SK-N-SH (cell line): ENCODE data around the gene COL6A6. TPM values are rescaled to one million over a fixed set of nuclear protein-coding genes. Genes with fewer than 3 reads are reported as not detected.
A peak's percentile ranks its signal among the peaks of the same experiment; 100 is the strongest.

Experiments used
- CTCF ChIA-PET: fragments of 300-600, 350-600 bp; formaldehyde crosslinking; extraction: SDS; loops from one replicate; lab custom pipeline; 2021; lab: Yijun Ruan, JAX
- POLR2A ChIA-PET: fragments of 350-600 bp; sonication (Branson Sonifier 250); formaldehyde crosslinking; extraction: SDS; loops from one replicate; lab custom pipeline; 2020; ENCODE audit warnings: antibody characterized with exemption, inconsistent platforms; lab: Yijun Ruan, JAX
- DNase-seq: peaks from one replicate; pipeline ENCODE4 v3.0.0; 2012
- H2AFZ ChIP-seq: fragments of 200-600 bp; sonication (generic); 2 replicates; pipeline ENCODE4 v1.8.1; 2016; ENCODE audit warnings: antibody characterized with exemption, mild to moderate bottlenecking, low read depth
- H3F3A ChIP-seq: fragments of 200-600 bp; sonication (generic); replicated peaks from 2 replicates; pipeline ENCODE3; 2016; ENCODE audit warnings: antibody characterized with exemption, mild to moderate bottlenecking; ENCODE audit not compliant: insufficient read depth
- H3K27ac ChIP-seq, 2 experiments: fragments of 200-500 bp in 1 of 2; fragments of 200-600 bp in 1 of 2; sonication (Bioruptor generic) in 1 of 2; sonication (generic), shearing (Covaris generic) in 1 of 2; 2 replicates each; pipeline versions ENCODE4 v1.5.1 to v1.6.1; 2014 to 2016; ENCODE audit warnings: low read depth in 2 of 2, inconsistent platforms in 1 of 2, low read length in 1 of 2, mild to moderate bottlenecking in 1 of 2, mixed read lengths in 1 of 2
- H3K27me3 ChIP-seq: fragments of 200-600 bp; sonication (generic), shearing (Covaris generic); 2 replicates; pipeline ENCODE4 v1.6.1; 2016; ENCODE audit warnings: mixed run types; ENCODE audit not compliant: insufficient read depth
- H3K36me3 ChIP-seq, 2 experiments: fragments of 200-500 bp in 1 of 2; fragments of 200-600 bp in 1 of 2; sonication (Bioruptor generic) in 1 of 2; sonication (generic) in 1 of 2; replicated peaks in 1 of 2; 2 replicates each; pipeline versions ENCODE3 to v1.5.1; 2014 to 2016; ENCODE audit warnings: low read length in 1 of 2, mild to moderate bottlenecking in 1 of 2; ENCODE audit not compliant: insufficient read depth in 2 of 2, control insufficient read depth in 1 of 2
- H3K4me1 ChIP-seq, 2 experiments: fragments of 200-500 bp in 1 of 2; fragments of 200-600 bp in 1 of 2; sonication (Bioruptor generic) in 1 of 2; sonication (generic), shearing (Covaris generic) in 1 of 2; 2 replicates each; pipeline versions ENCODE4 v1.5.1 to v1.6.1; 2014 to 2016; ENCODE audit warnings: low read depth in 1 of 2, low read length in 1 of 2, mixed run types in 1 of 2; ENCODE audit not compliant: insufficient read depth in 2 of 2, control insufficient read depth in 1 of 2
- H3K4me2 ChIP-seq: fragments of 200-600 bp; sonication (generic), shearing (Covaris generic); 2 replicates; pipeline ENCODE4 v1.6.1; 2017; ENCODE audit warnings: mixed run types
- H3K4me3 ChIP-seq, 2 experiments: fragments of 200-500 bp in 1 of 2; fragments of 200-600 bp in 1 of 2; sonication (Bioruptor generic) in 1 of 2; sonication (generic), shearing (Covaris generic) in 1 of 2; 2 replicates each; pipeline versions ENCODE4 v1.5.1 to v1.8.1; 2014 to 2016; ENCODE audit warnings: low read depth in 2 of 2, inconsistent platforms in 1 of 2, low read length in 1 of 2, mild to moderate bottlenecking in 1 of 2, mixed read lengths in 1 of 2, moderate library complexity in 1 of 2
- H3K79me2 ChIP-seq: fragments of 200-600 bp; sonication (generic); 2 replicates; pipeline ENCODE4 v1.8.1; 2017; ENCODE audit warnings: mild to moderate bottlenecking; ENCODE audit not compliant: insufficient read depth
- H3K9ac ChIP-seq: fragments of 200-600 bp; sonication (generic); 2 replicates; pipeline ENCODE4 v1.6.1; 2017; ENCODE audit warnings: mixed run types
- H3K9me2 ChIP-seq: fragments of 200-600 bp; sonication (generic); 2 replicates; pipeline ENCODE4 v1.6.1; 2017; ENCODE audit warnings: mixed run types
- H3K9me3 ChIP-seq: fragments of 200-600 bp; sonication (generic); 2 replicates; pipeline ENCODE4 v1.6.1; 2017; ENCODE audit warnings: mixed run types, mild to moderate bottlenecking, moderate library complexity
- H4K20me1 ChIP-seq: fragments of 200-600 bp; sonication (generic); 2 replicates; pipeline ENCODE4 v1.6.1; 2017; ENCODE audit warnings: mild to moderate bottlenecking, mixed run types; ENCODE audit not compliant: insufficient read depth
- CHD2 ChIP-seq: fragments of 150-350 bp; IDR thresholded peaks from 2 replicates; pipeline ENCODE4 v1.6.1; 2018; ENCODE audit warnings: low read length; ENCODE audit not compliant: partially characterized antibody
- EP300 ChIP-seq, 2 experiments: IDR thresholded peaks; 2 replicates each; pipeline versions ENCODE4 v1.4.0 to v1.6.1; 2012; ENCODE audit warnings: borderline replicate concordance in 1 of 2, low read depth in 1 of 2, low read length in 1 of 2
- FOSL2 ChIP-seq: IDR thresholded peaks from 2 replicates; pipeline ENCODE4 v1.4.0; 2012; ENCODE audit warnings: low read depth, mild to moderate bottlenecking, moderate library complexity, borderline replicate concordance
- FOXJ3 ChIP-seq: sonication (generic); formaldehyde crosslinking; IDR thresholded peaks from 2 replicates; pipeline ENCODE4 v1.5.1; 2020; ENCODE audit warnings: mild to moderate bottlenecking, missing genetic modification reagents
- FOXM1 ChIP-seq: IDR thresholded peaks from 2 replicates; pipeline ENCODE4 v1.4.0; 2012; ENCODE audit warnings: low read depth, mild to moderate bottlenecking
- GATA2 ChIP-seq: sonication (generic); formaldehyde crosslinking; IDR thresholded peaks from 2 replicates; pipeline ENCODE4 v1.5.0; 2020; ENCODE audit warnings: mild to moderate bottlenecking, missing genetic modification reagents
- IRF3 ChIP-seq: fragments of 150-350 bp; IDR thresholded peaks from 2 replicates; pipeline ENCODE4 v1.6.1; 2016; ENCODE audit warnings: mild to moderate bottlenecking, low read depth, low read length
- NRF1 ChIP-seq: IDR thresholded peaks from 2 replicates; pipeline ENCODE4 v1.6.1; 2012; ENCODE audit warnings: low read depth, mild to moderate bottlenecking, low read length
- RAD21 ChIP-seq: IDR thresholded peaks from 2 replicates; pipeline ENCODE4 v1.6.1; 2012; ENCODE audit warnings: mild to moderate bottlenecking, low read length
- RCOR1 ChIP-seq: fragments of 150-350 bp; IDR thresholded peaks from 2 replicates; pipeline ENCODE4 v1.6.1; 2017; ENCODE audit warnings: antibody characterized with exemption, low read length
- RFX5 ChIP-seq: IDR thresholded peaks from 2 replicates; pipeline ENCODE4 v1.6.1; 2012; ENCODE audit warnings: mild to moderate bottlenecking, improper control_type of control experiment, low read length
- RXRA ChIP-seq: IDR thresholded peaks from 2 replicates; pipeline ENCODE4 v1.4.0; 2012; ENCODE audit warnings: low read depth, mild to moderate bottlenecking, borderline replicate concordance
- TAF1 ChIP-seq: IDR thresholded peaks from 2 replicates; pipeline ENCODE4 v1.6.1; 2012; ENCODE audit warnings: low read depth, mild to moderate bottlenecking, low read length, moderate library complexity, borderline replicate concordance
- TCF12 ChIP-seq: IDR thresholded peaks from 2 replicates; pipeline ENCODE4 v1.4.0; 2012
- TEAD4 ChIP-seq: IDR thresholded peaks from 2 replicates; pipeline ENCODE4 v1.4.0; 2012; ENCODE audit warnings: mild to moderate bottlenecking, borderline replicate concordance; ENCODE audit not compliant: insufficient read depth
- WGBS: methylation state at CpG from one replicate; pipeline ENCODE4 v1.1.6; 2017; ENCODE audit warnings: low lambda C conversion rate; 5-methylcytosine and 5-hydroxymethylcytosine counted together
- polyA plus RNA-seq, 3 experiments: library from polyadenylated mRNA; depleted of rRNA; stranded (reverse); fragments of >200 nt; gene quantifications; 2 replicates each; pipeline ENCODE4 v1.2.3, GENCODE V29; 2012
- TF ChIP-seq, protein P1 (sequence below): IDR thresholded peaks from 2 replicates; pipeline ENCODE4; 2012

COL6A6 gene
- polyA plus RNA-seq, 1 of the 3 experiments (the other 2 are of a cell fraction): not detected

- H3K79me2 ChIP-seq: no peaks in the 10 kb centered on the region
- TF ChIP-seq NRF1 (no peak), TAF1 (no peak), RAD21 (peak; percentile 54)
- TF ChIP-seq, all 33 proteins: peak for 1
- Histone ChIP-seq H3K4me3 (no peak overlapping the region), H3K4me1 (no peaks in the 10 kb centered on the region), H3K9ac (no peak overlapping the region), H3K9me3 (0 out of 2 replicates have a peak, but pooled peaks cover 3% of the 10 kb centered on the region), H2AFZ (no peak overlapping the region), H3K36me3 (no peaks in the 10 kb centered on the region), H3K27me3 (no peaks in the 10 kb centered on the region), H3K27ac (no peak overlapping the region), H3F3A (no peaks in the 10 kb centered on the region), H4K20me1 (no peaks in the 10 kb centered on the region), H3K9me2 (no peaks in the 10 kb centered on the region), H3K4me2 (no peak overlapping the region)
- POLR2A ChIA-PET: no interaction called here
- WGBS: 31% methylated on average over 4 of the region's 4 CpGs
- no peak for DNase-seq
- CTCF ChIA-PET: interaction anchor here (0.6 to 2.0 kb wide), 5 partner anchors 56 to 279 kb away, joined by 3 to 11 read pairs (median 3); no protein-coding TSS in a partner anchor
Observed at GRCh38 chr3:130480736-130481135, 36.2 kb upstream of the COL6A6 start.

GRCh38 chr3:130488288-130488687, 28.7 kb upstream of the COL6A6 start:
- POLR2A ChIA-PET: no interaction called here
- H3K4me1 ChIP-seq: peaks cover 0 to 9% of the 10 kb centered on the region in 2 experiments; a peak in 1 of 4 replicates
- no peaks in the 10 kb centered on the region for H3K9me2 ChIP-seq
- no peak overlapping the region for H3K4me2 ChIP-seq
- no peaks in the 10 kb centered on the region for H3K79me2 ChIP-seq
- CTCF ChIA-PET: no interaction called here
- no peak overlapping the region for H3K9ac ChIP-seq
- no peak overlapping the region for H3K4me3 ChIP-seq
- H2AFZ ChIP-seq: no peak overlapping the region
- WGBS: 12% methylated on average over 1 of the region's 1 CpG
- no peaks in the 10 kb centered on the region for H3F3A ChIP-seq
- H3K27ac ChIP-seq: no peak overlapping the region
- TF ChIP-seq EP300 (IDR thresholded peaks at IDR 0.05; ENCODE audit: borderline replicate concordance in 1 of 2, low read depth in 1 of 2, low read length in 1 of 2) (peak in 1 of 2 experiments; percentile 82; a peak in 2 of 4 replicates), CHD2 (peak; percentile 56), GATA2 (peak; percentile 73), RFX5 (no peak), RCOR1 (peak; percentile 71), RXRA (no peak), FOXM1 (no peak), FOSL2 (no peak), IRF3 (no peak), TAF1 (no peak), TCF12 (peak; percentile 27; the same call in 1 of the 2 replicates), FOXJ3 (CRISPR knock-in tag) (no peak), TEAD4 (no peak)
- TF ChIP-seq, protein P1, sequence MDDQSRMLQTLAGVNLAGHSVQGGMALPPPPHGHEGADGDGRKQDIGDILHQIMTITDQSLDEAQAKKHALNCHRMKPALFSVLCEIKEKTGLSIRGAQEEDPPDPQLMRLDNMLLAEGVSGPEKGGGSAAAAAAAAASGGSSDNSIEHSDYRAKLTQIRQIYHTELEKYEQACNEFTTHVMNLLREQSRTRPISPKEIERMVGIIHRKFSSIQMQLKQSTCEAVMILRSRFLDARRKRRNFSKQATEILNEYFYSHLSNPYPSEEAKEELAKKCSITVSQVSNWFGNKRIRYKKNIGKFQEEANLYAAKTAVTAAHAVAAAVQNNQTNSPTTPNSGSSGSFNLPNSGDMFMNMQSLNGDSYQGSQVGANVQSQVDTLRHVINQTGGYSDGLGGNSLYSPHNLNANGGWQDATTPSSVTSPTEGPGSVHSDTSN: no peak
- TF ChIP-seq, all 33 proteins: peak for 5
- no peaks in the 10 kb centered on the region for H3K36me3 ChIP-seq
- H3K9me3 ChIP-seq: no peaks in the 10 kb centered on the region
- no peaks in the 10 kb centered on the region for H4K20me1 ChIP-seq
- H3K27me3 ChIP-seq: no peaks in the 10 kb centered on the region
- DNase-seq: peak; percentile 47
